HepG2 (cell line): ENCODE data around the gene ANKRD49. TPM values are rescaled to one million over a fixed set of nuclear protein-coding genes. Genes with fewer than 3 reads are reported as not detected.

Experiments
- ATAC-seq: fragments of 200-7000 bp; cut with Tn5 transposase; 3 replicates; pipeline ENCODE4 v1.9.1; 2020; ENCODE audit warnings: mild to moderate bottlenecking, moderate library complexity
- BruUV-seq: library from RNA; stranded (reverse); fragments of 400-500 nt; replicated peaks from 2 replicates; lab custom pipeline; 2021; lab: Mats Ljungman, UMichigan
- CTCF ChIA-PET: fragments of 300-600 bp; formaldehyde crosslinking; extraction: SDS; loops from one replicate; lab custom pipeline; 2021; ENCODE audit warnings: low total read pairs, inconsistent platforms, low intra/inter-chr PET ratio; lab: Yijun Ruan, JAX
- POLR2A ChIA-PET: fragments of 350-600 bp; sonication (Branson Sonifier 250); formaldehyde crosslinking; loops from one replicate; lab custom pipeline; 2020; ENCODE audit warnings: antibody characterized with exemption, inconsistent platforms; lab: Yijun Ruan, JAX
- DNase-seq: peaks from one replicate; pipeline ENCODE4 v3.0.0-alpha.2; 2015; ENCODE audit warnings: low spot score
- FAIRE-seq: peaks from 3 replicates; lab custom pipeline; 2011; peaks lifted over from hg19 to GRCh38; lab: Jason Lieb, UNC
- H2AFZ ChIP-seq: one replicate; pipeline ENCODE4 v1.6.1; 2011; ENCODE audit warnings: low read length, inconsistent platforms
- H3K27ac ChIP-seq: fragments of 300-600 bp; 3 replicates; pipeline ENCODE4 v1.8.0; 2011; ENCODE audit warnings: mixed run types, mild to moderate bottlenecking, mixed read lengths, low read length, inconsistent platforms; ENCODE audit not compliant: insufficient read depth; ENCODE audit errors: extremely low read length
- H3K27me3 ChIP-seq, 2 experiments: fragments of 200-600 bp in 1 of 2; 2 replicates in 1 of 2; 3 replicates in 1 of 2; pipeline versions ENCODE4 v1.6.0 to v1.8.0; 2011; ENCODE audit warnings: low read length in 2 of 2, mild to moderate bottlenecking in 2 of 2, moderate library complexity in 2 of 2, inconsistent platforms in 1 of 2; ENCODE audit not compliant: insufficient read depth in 2 of 2, control insufficient read depth in 1 of 2
- H3K36me3 ChIP-seq, 2 experiments: fragments of 200-600 bp in 1 of 2; replicated peaks in 1 of 2; 2 replicates in 1 of 2; 3 replicates in 1 of 2; pipeline versions ENCODE4 v1.5.1 to v1.8.0; 2011; ENCODE audit warnings: low read length in 2 of 2, inconsistent platforms in 1 of 2; ENCODE audit not compliant: insufficient read depth in 2 of 2, control insufficient read depth in 1 of 2
- H3K4me1 ChIP-seq: 2 replicates; pipeline ENCODE4 v1.5.1; 2012; ENCODE audit warnings: low read length, inconsistent platforms; ENCODE audit not compliant: insufficient read depth
- H3K4me2 ChIP-seq: 2 replicates; pipeline ENCODE4 v1.6.0; 2011; ENCODE audit warnings: low read depth, low read length, inconsistent platforms
- H3K4me3 ChIP-seq, 3 experiments: fragments of 200-600 bp in 1 of 3; sonication (generic), shearing (Covaris generic) in 1 of 3; replicated peaks in 1 of 3; 2 replicates each; pipeline ENCODE4 v1.5.1; 2011 to 2016; ENCODE audit warnings: low read length in 3 of 3, inconsistent platforms in 2 of 3, low read depth in 2 of 3, mild to moderate bottlenecking in 2 of 3, control low read depth in 1 of 3, mixed read lengths in 1 of 3; ENCODE audit not compliant: insufficient read depth in 1 of 3
- H3K79me2 ChIP-seq: one replicate; pipeline ENCODE4 v1.6.1; 2011; ENCODE audit warnings: low read length, inconsistent platforms; ENCODE audit not compliant: insufficient read depth
- H3K9ac ChIP-seq: 2 replicates; pipeline ENCODE4 v1.6.0; 2011; ENCODE audit warnings: mild to moderate bottlenecking, low read depth, low read length, inconsistent platforms; ENCODE audit not compliant: insufficient read depth
- H3K9me3 ChIP-seq: 2 replicates; pipeline ENCODE4 v1.5.1; 2012; ENCODE audit warnings: mild to moderate bottlenecking, low read length
- H4K20me1 ChIP-seq: 2 replicates; pipeline ENCODE4 v1.6.0; 2011; ENCODE audit warnings: inconsistent platforms, mild to moderate bottlenecking, low read length, moderate library complexity; ENCODE audit not compliant: insufficient read depth
- ARNT ChIP-seq: fragments of 450-650 bp; IDR thresholded peaks from 2 replicates; pipeline ENCODE4 v1.6.1; 2017
- ELF3 ChIP-seq: IDR thresholded peaks from 2 replicates; pipeline ENCODE4 v1.6.1; 2016; ENCODE audit warnings: missing genetic modification reagents, missing compliant biosample characterization
- MAFG ChIP-seq: sonication (generic); formaldehyde crosslinking; IDR thresholded peaks from 2 replicates; pipeline ENCODE4 v1.5.1; 2020; ENCODE audit warnings: mild to moderate bottlenecking, missing genetic modification reagents
- RELA ChIP-seq: sonication (generic); formaldehyde crosslinking; IDR thresholded peaks from 2 replicates; pipeline ENCODE4 v1.4.0; 2020; ENCODE audit warnings: missing genetic modification reagents
- WGBS: methylation state at CpG from one replicate; pipeline ENCODE4 v1.1.6; 2017; ENCODE audit warnings: low lambda C conversion rate; 5-methylcytosine and 5-hydroxymethylcytosine counted together
- in situ Hi-C: cut with HindIII; loops from 2 replicates; pipeline ENCODE4 v1.10.0; 2017; ENCODE audit warnings: low pct_unique_long_range_greater_than_20kb; ENCODE audit not compliant: extremely low pct_ligation_motif_present
- intact Hi-C: fragments of 100-400 bp; cut with micrococcal nuclease; formaldehyde crosslinking; loops from one replicate; pipeline ENCODE4 v1.10.0; 2022; ENCODE audit not compliant: unreplicated experiment
- polyA plus RNA-seq, 8 experiments: library from polyadenylated mRNA; depleted of rRNA in 3 of 8; stranded (reverse) in 7 of 8; unstranded in 1 of 8; fragments of >200 nt; fragmentation: Illumina TruSeq in 4 of 8; extraction: Trizol in 4 of 8; gene quantifications; 2 replicates each; pipeline versions ENCODE4 v1.2.1 to v1.2.3, GENCODE V29; 2011 to 2016; ENCODE audit warnings: low read depth in 4 of 8, missing spikeins in 1 of 8, mixed read lengths in 1 of 8; ENCODE audit not compliant: insufficient read depth in 1 of 8
- total RNA-seq, 5 experiments: library from RNA; depleted of rRNA; stranded (reverse); fragments of >200 nt; fragmentation: Illumina TruSeq; extraction: Trizol; gene quantifications; 2 replicates each; pipeline ENCODE4 v1.2.3, GENCODE V29; 2016; ENCODE audit warnings: low read depth in 1 of 5
- TF ChIP-seq, protein P1 (sequence below): sonication (generic); formaldehyde crosslinking; IDR thresholded peaks from 2 replicates; pipeline ENCODE4; 2020; ENCODE audit warnings: missing genetic modification reagents, mild to moderate bottlenecking, borderline replicate concordance

The ANKRD49 gene
- total and polyA plus RNA-seq, 2 of the 13 experiments (the other 11 are each of a cell fraction or from before 2014, with no cell fraction given): 14.2 to 14.3 TPM

DNA sequence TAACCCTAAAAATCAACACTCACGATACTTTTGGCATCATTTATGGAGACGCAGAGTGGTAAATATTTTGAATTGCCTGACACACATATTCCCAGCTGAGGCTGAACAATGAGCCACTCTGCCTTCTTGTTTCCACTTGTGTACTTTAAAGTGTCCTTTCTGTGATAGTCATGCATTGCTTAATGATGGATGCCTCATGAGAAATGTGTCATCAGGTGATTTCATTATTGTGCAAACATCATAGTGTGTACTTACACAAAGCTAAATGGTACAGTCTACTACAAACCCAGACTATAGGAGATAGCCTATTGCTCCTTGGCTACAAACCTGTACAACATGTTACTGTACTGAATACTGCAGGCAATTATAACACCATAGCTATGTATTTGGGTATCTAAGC lies 44.3 kb upstream of the ANKRD49 start (continued):
- no peak for TF ChIP-seq MAFG
- TF ChIP-seq, protein P1, sequence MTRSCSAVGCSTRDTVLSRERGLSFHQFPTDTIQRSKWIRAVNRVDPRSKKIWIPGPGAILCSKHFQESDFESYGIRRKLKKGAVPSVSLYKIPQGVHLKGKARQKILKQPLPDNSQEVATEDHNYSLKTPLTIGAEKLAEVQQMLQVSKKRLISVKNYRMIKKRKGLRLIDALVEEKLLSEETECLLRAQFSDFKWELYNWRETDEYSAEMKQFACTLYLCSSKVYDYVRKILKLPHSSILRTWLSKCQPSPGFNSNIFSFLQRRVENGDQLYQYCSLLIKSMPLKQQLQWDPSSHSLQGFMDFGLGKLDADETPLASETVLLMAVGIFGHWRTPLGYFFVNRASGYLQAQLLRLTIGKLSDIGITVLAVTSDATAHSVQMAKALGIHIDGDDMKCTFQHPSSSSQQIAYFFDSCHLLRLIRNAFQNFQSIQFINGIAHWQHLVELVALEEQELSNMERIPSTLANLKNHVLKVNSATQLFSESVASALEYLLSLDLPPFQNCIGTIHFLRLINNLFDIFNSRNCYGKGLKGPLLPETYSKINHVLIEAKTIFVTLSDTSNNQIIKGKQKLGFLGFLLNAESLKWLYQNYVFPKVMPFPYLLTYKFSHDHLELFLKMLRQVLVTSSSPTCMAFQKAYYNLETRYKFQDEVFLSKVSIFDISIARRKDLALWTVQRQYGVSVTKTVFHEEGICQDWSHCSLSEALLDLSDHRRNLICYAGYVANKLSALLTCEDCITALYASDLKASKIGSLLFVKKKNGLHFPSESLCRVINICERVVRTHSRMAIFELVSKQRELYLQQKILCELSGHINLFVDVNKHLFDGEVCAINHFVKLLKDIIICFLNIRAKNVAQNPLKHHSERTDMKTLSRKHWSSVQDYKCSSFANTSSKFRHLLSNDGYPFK (CRISPR knock-in tag): no peak
- TF ChIP-seq RELA (CRISPR knock-in tag): no peak

DNA sequence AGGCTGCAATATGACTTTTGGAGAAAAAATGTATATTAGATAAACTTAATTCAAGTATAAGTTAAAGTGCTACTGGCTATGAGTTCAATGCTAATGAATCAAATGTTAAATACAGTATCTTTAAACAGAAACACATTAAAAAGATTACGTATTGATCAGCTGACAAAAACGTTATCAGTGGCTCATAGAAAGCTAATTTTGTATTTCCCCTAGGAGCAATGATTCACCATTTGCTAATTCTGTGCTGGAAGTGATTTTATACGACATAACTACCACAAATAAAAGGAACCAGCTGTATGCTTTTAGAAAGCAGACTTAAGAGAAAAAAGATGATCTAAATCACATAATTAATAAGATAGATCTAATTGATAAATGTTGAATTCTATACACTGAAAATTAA lies 43.7 kb upstream of the ANKRD49 start:
- Histone ChIP-seq H3K9me3 (no peaks in the 10 kb centered on the region), H3K36me3 (peaks cover 2 to 14% of the 10 kb centered on the region in 2 experiments; a peak in 3 of 5 replicates), H3K4me3 (no peak overlapping the region), H4K20me1 (no peaks in the 10 kb centered on the region), H2AFZ (no peak overlapping the region), H3K79me2 (no peaks in the 10 kb centered on the region), H3K27me3 (no peaks in the 10 kb centered on the region), H3K27ac (no peak overlapping the region), H3K4me2 (no peak overlapping the region), H3K9ac (no peak overlapping the region), H3K4me1 (no peaks in the 10 kb centered on the region)
- no TSS peak for BruUV-seq
- intact Hi-C loops (no loop called here), in situ Hi-C loops (no loop called here)
- DNase-seq (no peak), ATAC-seq (no peak), FAIRE-seq (no peak)
- TF ChIP-seq ARNT (no peak), ELF3 (no peak)
- ChIA-PET POLR2A (no interaction called here), CTCF (no interaction called here)
- WGBS: 95% methylated on average over 3 of the region's 3 CpGs
